GM19328 (cell line): Measurements from ENCODE around the gene DPP10.
"Not testable (repeated sequence)": the region's sequence is repeated elsewhere in the genome, so short reads cannot be mapped to it uniquely, and the experiment has no call there.

Experiments used
- ATAC-seq: cut with Tn5 transposase; IDR thresholded peaks from one replicate; pipeline ENCODE4 v1.9.1; 2021; ENCODE audit warnings: mild to moderate bottlenecking, moderate library complexity; ENCODE audit not compliant: unreplicated experiment

DPP10 gene

GRCh38 chr2:114709936-114710850 lies 267.8 kb downstream of the DPP10 start:
- no peak for ATAC-seq

- no peak for ATAC-seq
Observed at GRCh38 chr2:114714313-114714712, 271.9 kb downstream of the DPP10 start.

DNA sequence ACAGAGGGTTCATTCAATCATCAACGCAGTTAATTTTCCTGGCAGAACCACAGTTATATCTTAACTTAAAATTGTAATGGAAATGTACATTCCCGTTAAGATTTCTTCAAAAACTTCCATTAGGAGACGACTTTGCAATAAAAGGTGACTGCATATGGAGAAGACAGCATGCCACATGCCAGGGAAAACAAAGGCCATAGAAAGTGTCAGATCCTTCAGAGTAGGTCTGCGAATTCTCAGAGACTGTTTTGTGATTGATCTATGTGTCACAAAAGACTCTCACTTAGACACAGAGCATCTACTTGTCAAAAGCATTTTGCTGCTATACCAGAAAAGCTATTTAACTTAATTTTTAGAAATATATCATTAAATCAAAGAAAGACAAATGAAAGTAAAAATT lies 274.6 kb downstream of the DPP10 start:
- ATAC-seq = no peak

DNA sequence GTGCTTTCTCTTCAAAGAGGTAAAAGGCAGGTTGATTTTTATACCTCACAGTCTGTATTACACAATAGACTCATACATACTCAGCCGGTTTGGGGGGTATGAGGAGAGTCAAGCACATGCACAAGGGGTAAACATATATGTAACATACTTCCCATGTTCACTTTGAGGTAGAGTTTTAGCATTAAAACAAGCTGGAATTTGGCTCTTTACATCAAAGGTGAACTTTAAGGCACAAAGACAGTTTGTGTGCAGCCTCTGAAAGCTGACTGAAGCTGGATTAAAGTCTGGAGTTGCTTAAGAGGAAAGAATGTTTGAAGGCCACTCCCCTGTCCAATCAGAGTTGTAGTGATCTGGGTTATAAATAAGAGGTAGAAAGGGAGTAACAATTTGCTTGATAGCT lies 282.0 kb downstream of the DPP10 start:
- no peak for ATAC-seq

DNA sequence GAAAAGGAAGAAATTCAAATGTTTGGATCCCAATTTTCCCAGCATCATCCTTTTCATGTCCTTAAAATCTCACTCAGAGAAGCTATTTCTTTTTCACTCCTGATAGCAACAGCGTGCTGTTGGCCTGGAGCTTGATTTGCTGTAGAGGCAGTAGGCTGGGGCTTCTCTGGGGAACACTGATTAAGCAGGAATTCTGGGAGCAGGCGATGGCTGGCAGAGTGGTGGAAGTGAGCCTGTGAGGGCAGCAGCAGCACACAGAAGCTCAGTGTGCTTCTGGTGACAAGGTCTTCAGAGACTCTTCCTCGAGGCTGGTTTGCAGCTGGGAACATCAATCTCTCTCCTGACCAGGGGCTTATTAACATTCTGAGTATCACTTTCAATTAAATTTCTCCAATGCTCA lies 284.6 kb downstream of the DPP10 start:
- ATAC-seq = no peak

- no peak for ATAC-seq
Observed at GRCh38 chr2:114728372-114728771, 285.9 kb downstream of the DPP10 start.

DNA sequence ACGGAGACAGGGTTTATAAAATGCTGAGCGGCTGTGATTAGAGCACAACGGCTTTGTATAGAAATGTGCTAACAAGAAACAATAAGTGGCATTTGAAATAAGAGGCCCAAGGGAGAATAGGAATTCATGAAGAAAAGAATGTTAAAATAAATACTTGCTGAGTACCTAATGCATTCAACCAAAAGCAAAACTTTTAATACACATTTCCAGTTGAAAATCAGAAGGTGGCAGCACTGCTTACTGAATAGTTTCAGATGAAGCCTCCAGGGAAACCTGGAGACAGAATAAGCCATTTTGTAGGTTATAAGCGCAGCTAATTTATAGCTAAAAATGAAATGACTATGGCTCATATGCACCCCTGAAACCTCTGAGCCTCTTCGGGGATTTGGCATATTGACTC lies 286.6 kb downstream of the DPP10 start:
- no peak for ATAC-seq

DNA sequence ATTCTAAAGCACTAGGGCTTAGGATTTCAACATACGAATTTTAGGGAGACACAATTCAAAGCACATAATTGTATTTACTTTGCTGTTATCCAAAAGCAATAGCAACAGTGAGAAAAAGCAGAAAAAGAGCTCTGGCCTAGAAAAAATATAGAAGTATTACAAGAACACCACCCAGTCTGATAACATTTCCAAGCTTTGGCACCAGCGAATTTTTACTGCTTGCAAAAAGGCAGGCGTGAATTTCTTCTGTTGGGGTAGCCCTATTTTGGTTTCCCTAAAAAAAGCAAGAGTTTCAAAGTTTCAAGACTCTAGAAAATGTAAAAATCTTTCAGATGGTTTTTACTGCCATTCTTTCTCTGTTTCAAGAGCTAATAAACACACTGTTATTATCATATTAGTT lies 292.7 kb downstream of the DPP10 start:
- no peak for ATAC-seq

DNA sequence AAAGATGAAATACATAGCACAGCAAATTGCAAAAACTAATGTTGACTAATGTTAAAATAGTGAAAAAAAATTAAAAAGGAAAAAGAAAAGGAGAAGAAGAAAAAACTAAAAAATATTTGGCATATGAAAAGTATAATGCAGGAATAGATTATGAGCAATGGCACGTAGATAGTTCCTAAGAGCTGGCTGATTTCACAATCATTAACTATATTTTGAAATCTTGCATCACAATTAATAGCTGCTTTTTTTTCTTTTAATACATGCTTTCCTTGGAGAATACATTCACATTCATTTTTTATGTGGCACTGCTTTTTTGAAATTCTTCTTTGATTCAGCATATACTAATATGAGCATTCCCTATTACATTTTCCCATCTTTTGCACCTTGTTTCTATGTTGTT lies 299.8 kb downstream of the DPP10 start:
- no peak for ATAC-seq

GRCh38 chr2:114745700-114746099 lies 303.3 kb downstream of the DPP10 start:
- ATAC-seq = no peak

DNA sequence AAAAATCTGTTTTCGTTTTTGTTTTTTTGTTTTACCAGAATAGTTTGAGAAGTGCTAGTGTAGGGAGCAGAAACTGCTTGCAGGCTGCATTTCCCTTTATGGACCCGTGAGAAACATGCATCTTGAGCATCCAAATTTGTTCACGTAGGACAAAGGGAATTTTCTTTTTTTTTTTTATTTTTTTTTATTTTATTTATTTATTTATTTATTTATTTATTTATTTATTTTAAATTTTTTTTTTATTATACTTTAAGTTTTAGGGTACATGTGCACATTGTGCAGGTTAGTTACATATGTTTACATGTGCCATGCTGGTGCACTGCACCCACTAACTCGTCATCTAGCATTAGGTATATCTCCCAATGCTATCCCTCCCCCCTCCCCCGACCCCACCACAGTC lies 305.7 kb downstream of the DPP10 start:
- not testable (repeated sequence) for ATAC-seq

DNA sequence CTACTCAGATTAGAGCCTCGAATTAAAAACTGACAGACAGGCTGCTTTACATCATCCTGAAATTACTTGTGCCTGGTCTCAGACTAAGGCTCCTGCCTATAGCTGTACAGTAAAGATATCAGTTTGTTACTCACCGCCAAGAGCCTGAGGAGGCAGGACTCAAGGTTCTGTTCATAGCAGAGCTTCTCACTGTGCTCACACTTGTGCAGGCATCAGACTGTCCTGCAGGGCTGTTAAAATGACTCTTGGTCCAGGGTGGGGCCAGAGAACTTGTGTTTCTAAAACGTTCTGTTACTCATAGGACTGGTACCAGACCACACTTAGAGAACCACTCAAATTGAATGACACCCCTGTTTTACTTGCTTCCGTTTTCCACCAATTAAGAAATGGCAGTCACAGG lies 310.0 kb downstream of the DPP10 start:
- no peak for ATAC-seq

- ATAC-seq = no peak
Observed at GRCh38 chr2:114753145-114753544, 310.7 kb downstream of the DPP10 start.

DNA sequence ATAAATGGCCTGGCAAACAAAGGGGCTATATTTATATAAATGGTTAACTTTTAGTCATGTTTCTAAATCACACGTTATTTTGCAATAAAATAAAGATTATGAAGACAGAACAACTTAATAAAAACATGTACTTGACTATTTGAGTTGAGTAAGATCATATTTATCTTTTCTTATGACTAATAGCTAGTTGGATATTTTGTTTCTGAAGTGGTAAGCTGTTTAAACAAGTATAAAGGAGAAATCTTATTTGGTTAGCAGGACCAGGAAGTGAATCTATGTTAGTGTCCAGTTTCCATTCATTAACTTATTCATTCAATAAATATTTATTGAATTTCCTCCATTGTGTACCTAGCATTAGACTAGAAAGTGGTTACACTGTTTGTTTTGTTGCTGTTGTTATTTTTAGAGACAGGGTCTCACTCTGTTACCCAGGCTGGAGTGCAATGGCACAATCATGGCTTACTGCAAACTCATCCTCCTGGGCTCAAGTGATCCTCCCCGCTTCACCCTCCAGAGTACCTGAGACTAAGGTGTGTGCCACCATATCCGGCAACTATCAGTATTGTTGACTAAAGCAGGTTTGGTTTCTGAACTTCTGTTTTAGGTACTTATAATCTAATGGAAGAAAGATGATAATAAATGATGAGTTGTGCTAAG lies 312.6 kb downstream of the DPP10 start:
- ATAC-seq = no peak

DNA sequence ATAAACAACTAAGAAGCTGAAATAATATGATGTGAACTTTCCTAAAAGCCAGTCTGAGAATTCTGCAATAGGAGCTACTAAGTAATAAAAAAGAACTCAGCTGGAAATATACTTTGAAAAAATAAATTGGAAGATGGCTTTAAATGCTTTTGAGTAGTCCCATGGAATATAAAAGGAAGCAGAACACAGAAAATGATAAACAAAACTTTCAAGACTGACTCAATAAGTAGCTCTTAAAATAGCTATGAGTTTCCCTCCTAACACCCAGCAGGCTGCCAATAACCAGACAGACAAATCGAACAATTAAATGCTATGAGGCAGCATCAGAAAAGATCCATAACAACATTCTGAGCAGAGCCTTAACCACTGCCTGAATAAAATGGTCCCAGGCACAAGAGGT lies 319.9 kb downstream of the DPP10 start:
- no peak for ATAC-seq

- no peak for ATAC-seq
Observed at GRCh38 chr2:114762986-114763385, 320.5 kb downstream of the DPP10 start.

- ATAC-seq = no peak
Observed at GRCh38 chr2:114769110-114769509, 326.7 kb downstream of the DPP10 start.

DNA sequence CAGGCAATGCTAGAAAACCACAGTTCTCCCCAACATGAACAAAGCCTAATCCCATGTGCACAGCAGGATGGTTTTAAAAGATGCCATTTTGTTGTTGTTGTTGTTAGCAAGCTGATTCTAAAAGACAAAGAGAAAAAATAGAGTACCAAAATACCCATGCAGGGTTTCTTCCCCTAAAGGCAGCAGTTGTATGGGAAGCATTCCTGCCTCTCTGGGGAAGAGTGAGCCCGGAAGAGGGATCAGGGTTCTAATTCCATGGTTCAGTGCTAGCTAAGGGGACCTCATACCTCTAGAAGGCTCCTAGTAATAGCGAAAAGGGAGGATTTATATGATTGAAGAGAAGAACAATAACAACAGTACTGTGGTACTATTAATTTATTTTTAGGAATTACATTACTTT lies 327.6 kb downstream of the DPP10 start:
- ATAC-seq = no peak

- no peak for ATAC-seq
Observed at GRCh38 chr2:114784046-114784445, 341.6 kb downstream of the DPP10 start.

DNA sequence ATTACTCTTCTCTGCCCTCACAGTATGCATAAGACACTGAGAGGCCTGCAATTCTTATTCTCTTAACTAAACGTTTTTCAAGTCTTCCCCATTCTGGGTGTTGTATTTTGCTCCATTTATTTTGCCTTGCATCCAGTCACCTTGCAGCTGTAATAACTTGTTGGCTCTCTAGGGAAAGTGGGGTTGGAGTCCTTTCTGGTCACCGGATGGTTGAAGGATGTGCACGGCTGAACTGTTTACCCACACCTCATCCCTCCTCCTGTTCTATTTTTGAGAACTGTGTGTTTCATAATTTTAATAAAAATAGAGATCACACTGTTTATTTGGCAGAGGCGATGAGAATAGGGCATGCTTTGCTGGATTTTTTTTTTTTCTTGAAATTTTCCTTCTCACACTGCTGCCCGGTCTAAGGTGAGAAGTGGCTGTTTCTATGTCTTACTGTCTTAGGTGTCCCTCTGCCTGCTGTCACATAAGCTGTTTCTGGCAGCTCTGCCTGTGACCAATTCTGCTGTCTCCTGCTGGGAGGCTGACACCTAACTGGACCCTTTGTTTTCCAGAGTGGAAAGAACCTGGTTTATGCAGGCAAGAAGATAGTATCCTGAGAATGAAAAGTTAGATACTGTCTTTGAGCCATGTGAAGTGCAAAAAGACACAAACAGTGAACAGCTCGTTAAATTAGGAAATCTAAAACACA lies 342.6 kb downstream of the DPP10 start:
- no peak for ATAC-seq

DNA sequence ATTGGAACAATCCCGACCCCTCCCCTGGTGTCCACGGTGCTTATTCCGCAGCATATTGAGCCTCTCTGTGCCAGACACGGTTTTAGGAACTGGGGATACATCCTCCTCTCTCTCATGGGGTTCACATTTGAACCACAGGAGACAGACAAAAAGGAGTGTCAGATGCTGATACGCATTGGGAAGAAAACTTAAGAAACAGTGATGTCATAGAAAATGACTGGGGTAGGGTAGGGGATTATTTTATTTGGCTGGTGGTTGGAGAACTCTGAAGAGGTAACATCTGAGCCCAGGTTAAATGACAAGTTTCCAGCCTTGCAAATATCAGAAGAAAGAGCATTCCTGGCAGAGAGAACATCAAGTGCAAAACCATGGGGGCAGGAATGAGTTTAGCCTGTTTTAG lies 344.5 kb downstream of the DPP10 start:
- no peak for ATAC-seq

DNA sequence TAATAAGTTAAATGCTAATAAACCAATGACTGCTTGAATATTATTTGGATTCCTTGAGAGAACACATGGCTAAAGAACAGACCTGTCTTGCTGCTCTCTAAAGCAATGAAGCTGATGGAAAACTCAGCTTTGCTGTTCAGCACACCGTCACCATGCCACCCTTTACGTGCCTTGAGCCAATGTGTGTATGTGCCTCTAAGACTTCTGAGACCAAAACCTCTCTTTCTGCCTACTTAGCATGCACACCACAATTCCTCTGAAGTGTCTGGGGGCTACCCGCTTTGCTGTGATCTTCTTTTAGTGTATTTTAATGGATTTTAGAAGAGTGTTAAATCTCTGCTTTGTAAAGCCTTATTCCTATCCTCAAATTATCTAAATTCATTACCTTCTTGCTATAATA lies 345.0 kb downstream of the DPP10 start:
- ATAC-seq = no peak
